Panc1 (cell line): ENCODE measurements around the gene CHCHD6.

ENCODE experiments used
- POLR2AphosphoS5 ChIP-seq: IDR thresholded peaks from 2 replicates; pipeline ENCODE4 v1.6.1; 2012; ENCODE audit warnings: mild to moderate bottlenecking, low read depth, low read length, moderate library complexity
- TF ChIP-seq, protein P1 (sequence below): fragments of 450-650 bp; IDR thresholded peaks from 2 replicates; pipeline ENCODE4 v1.5.1; 2017; ENCODE audit warnings: mild to moderate bottlenecking

DNA sequence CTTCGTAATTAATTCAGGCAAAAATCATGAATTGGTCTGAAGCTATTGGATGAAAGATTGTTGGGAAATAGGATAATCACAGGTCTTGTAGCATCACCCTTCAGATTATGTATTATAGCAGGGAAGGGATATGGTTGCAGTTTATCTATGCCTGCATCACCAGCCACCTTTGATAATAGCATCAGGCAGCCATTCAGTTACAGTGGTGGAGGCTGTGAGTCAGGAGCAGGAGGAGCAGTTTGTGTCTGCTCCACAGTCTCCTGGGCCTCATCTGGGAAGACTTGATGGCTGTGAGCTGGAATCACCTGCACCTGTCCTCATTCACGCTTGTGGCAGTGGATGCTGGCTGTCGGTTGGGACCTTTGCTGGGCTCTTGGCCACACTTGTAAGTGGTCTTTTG, 174.6 kb downstream of the CHCHD6 start:
- TF ChIP-seq, protein P1, sequence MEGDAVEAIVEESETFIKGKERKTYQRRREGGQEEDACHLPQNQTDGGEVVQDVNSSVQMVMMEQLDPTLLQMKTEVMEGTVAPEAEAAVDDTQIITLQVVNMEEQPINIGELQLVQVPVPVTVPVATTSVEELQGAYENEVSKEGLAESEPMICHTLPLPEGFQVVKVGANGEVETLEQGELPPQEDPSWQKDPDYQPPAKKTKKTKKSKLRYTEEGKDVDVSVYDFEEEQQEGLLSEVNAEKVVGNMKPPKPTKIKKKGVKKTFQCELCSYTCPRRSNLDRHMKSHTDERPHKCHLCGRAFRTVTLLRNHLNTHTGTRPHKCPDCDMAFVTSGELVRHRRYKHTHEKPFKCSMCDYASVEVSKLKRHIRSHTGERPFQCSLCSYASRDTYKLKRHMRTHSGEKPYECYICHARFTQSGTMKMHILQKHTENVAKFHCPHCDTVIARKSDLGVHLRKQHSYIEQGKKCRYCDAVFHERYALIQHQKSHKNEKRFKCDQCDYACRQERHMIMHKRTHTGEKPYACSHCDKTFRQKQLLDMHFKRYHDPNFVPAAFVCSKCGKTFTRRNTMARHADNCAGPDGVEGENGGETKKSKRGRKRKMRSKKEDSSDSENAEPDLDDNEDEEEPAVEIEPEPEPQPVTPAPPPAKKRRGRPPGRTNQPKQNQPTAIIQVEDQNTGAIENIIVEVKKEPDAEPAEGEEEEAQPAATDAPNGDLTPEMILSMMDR, result no peak
- TF ChIP-seq POLR2AphosphoS5, result no peak
